HFF-Myc (cell line): ENCODE data around the gene SLC35B4.

Experiments
- DNase-seq: peaks from one replicate; pipeline ENCODE4 v3.0.0-alpha.2; 2011; ENCODE audit warnings: low read depth; ENCODE audit errors: extremely low read depth
- H3K4me3 ChIP-seq: replicated peaks from 2 replicates; pipeline ENCODE4 v1.5.1; 2011; ENCODE audit warnings: low read depth, mild to moderate bottlenecking, control low read depth, low read length
- TF ChIP-seq, protein P1 (sequence below): IDR thresholded peaks from 2 replicates; pipeline ENCODE4 v1.5.1; 2012; ENCODE audit warnings: mild to moderate bottlenecking, low read depth, low read length, control low read depth; ENCODE audit errors: missing control alignments

SLC35B4 gene

DNA sequence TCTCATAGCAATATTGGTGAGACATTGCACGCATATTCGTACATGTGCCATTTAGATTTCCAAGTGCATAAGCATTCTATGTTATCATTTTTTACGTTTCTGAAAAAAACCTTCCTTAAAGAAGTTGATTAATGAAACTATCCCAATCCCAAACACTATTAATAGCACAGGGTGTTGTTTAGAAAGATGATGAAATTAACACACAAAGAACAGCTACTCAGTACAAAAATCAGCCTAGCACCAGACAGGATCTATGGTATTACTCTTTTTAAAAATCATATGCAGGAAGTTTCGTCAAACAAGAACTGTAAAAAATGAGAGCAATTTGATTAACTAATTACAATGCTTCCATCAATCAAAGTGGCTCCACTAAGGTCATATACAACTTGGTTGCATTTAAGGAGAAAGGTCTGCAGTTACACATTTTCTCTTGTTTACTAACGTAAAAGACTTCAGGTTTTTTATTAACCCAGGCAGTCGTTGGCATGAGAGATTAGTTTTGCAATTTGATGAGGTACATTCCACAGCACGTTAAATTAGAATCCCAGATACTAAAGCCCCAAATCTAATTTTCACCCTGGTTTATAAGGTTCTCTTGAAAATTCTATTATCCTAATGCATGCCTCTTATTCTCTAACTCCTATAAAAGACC is 38.1 kb downstream of the SLC35B4 start:
- no peak for DNase-seq

DNA sequence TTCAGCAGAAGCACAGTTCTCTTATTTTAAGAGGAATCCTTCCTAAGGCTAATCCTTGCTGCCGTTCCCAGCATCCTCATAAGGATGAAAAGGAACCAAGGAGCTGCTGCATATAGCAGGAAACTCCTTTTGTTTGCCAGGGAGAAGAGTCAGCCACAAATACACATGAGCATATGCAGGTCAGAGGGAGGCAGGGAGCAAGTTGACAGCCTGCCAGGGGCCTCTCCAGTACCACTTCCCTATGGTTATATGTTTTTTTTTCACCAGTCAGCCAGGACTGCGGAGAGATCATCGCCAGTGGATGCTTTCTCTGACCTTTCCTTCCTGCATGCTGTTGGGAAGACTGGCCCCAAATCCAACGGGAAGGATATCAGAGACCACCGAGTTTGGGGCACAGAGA is 39.8 kb downstream of the SLC35B4 start:
- TF ChIP-seq, protein P1, sequence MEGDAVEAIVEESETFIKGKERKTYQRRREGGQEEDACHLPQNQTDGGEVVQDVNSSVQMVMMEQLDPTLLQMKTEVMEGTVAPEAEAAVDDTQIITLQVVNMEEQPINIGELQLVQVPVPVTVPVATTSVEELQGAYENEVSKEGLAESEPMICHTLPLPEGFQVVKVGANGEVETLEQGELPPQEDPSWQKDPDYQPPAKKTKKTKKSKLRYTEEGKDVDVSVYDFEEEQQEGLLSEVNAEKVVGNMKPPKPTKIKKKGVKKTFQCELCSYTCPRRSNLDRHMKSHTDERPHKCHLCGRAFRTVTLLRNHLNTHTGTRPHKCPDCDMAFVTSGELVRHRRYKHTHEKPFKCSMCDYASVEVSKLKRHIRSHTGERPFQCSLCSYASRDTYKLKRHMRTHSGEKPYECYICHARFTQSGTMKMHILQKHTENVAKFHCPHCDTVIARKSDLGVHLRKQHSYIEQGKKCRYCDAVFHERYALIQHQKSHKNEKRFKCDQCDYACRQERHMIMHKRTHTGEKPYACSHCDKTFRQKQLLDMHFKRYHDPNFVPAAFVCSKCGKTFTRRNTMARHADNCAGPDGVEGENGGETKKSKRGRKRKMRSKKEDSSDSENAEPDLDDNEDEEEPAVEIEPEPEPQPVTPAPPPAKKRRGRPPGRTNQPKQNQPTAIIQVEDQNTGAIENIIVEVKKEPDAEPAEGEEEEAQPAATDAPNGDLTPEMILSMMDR: no peak
- no peak overlapping the region for H3K4me3 ChIP-seq
- DNase-seq: no peak

More for the DNA sequence above, 38.1 kb downstream of the SLC35B4 start:
- no peak overlapping the region for H3K4me3 ChIP-seq
- TF ChIP-seq, protein P1: no peak

DNA sequence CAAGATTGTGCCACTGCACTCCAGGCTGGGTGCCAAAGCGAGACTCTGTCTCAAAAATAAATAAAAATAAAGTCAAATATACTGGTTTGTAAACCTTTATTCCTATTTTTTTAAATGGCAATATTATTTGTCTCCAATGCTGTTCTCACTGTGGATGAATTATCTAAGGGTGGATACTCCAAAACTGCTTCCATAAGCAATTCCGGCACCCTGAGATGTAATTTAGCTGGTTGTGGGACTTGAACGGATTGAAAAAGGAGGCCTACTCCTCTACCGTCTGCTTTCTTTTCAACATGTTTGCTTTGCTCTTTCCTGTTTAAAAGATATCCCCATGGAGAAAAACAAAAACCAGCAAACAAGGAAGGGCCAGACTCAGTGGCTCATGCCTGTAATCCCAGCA is 54.4 kb downstream of the SLC35B4 start:
- no peak for DNase-seq
- TF ChIP-seq, protein P1: no peak
- no peak overlapping the region for H3K4me3 ChIP-seq

DNA sequence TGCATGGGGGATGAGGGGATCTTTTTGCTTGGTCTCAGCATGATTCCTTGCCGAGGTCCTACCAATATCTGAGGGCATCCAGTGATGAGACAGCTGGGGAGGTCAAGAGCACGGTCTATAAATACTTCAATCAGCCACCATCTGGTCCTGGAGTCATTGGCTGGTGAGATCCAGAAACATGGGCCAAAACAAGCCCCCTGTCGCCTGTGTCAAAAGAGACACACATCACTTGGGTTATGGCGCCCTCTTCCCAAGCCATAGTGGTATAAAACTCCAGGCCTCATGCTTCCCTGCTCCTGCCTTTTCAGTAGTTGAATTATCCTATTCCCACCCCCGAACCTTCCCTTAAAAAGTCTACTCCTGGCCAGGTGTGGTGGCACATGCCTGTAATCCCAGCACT is 60.9 kb downstream of the SLC35B4 start:
- DNase-seq: no peak
- TF ChIP-seq, protein P1: no peak
- no peak overlapping the region for H3K4me3 ChIP-seq

DNA sequence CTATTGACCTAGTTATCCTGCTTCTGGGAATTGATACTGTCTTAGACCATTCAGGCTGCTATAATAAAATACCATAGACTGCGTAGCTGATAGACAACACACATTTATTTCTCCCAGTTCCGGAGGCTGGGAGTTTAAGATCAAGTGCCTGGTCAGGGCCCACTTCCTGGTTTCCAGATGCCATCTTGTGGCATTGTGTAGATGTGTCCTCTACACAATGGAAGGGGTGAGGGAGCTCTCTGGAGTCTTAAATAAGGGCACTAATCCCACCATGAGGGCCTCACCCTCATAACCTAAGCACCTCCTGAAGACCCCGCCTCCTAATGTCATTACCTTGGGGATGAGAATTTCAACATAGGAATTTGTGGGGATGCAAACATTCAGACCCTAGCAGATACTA is 62.4 kb downstream of the SLC35B4 start:
- TF ChIP-seq, protein P1: peak; percentile 31
- DNase-seq: no peak
- no peak overlapping the region for H3K4me3 ChIP-seq

DNA sequence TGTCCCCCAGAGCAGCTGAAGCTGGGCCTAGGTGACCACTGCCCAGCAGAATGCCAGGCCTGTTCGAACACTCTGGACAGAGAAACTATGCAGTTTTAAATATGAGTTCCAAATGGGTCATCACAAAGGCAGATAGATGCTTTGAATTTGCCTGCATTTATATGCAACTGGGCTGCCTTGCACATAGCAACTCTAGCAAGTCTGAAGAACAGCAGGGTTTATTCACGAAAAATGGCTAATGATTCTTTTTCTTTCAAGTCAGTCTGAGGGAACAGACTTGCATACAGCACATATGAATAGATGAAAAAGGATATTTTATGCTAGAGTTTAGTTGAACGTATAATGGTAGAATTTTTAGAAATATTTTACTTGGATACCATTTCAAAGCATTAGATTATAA is 68.5 kb downstream of the SLC35B4 start:
- H3K4me3 ChIP-seq: no peak overlapping the region
- no peak for DNase-seq

More for the DNA sequence above, 68.5 kb downstream of the SLC35B4 start:
- TF ChIP-seq, protein P1: no peak
